CD4-positive, alpha-beta T cell treated with Interleukin-2 at 100 ng/mL for 4 hours (primary cell): ENCODE measurements around the gene PTGS1.
"Not testable (repeated sequence)": the region's sequence is repeated elsewhere in the genome, so short reads cannot be mapped to it uniquely, and the experiment has no call there.

ENCODE experiments used
- DNase-seq: peaks from one replicate; pipeline ENCODE4 v3.0.0-alpha.2; 2020; ENCODE audit warnings: low spot score

PTGS1 gene

GRCh38 chr9:122370869-122371755 lies at the start of gene PTGS1:
TSS of gene PTGS1 (plus strand) at chr9:122371024. CDS start at chr9:122371085, 61 bp downstream.
- DNase-seq = peak; percentile 10

GRCh38 chr9:122322553-122322952 lies 48.3 kb upstream of the PTGS1 start:
- DNase-seq = no peak

DNA sequence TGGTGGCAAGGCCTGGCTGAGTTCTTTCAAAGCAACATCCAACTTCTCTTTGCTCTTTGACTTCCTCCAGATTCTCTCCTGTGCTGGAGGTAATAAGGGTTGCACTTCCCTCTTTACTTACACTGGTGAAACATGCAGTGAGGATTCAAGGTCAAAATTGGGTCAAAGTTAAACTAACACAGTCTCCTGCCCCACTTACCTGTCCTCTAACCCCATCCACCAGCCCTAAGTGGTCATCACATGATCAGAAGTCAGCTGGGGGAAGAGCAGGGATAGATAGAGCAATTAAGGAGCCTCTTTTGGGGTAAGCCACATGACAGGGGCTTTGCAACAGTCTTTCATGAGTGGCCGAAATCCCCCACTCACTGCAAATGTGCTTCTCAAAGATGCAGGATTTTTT lies 46.2 kb upstream of the PTGS1 start:
- DNase-seq = not testable (repeated sequence)

- no peak for DNase-seq
These were observed 45.7 kb upstream of the PTGS1 start for GRCh38 chr9:122325124-122325523.

DNA sequence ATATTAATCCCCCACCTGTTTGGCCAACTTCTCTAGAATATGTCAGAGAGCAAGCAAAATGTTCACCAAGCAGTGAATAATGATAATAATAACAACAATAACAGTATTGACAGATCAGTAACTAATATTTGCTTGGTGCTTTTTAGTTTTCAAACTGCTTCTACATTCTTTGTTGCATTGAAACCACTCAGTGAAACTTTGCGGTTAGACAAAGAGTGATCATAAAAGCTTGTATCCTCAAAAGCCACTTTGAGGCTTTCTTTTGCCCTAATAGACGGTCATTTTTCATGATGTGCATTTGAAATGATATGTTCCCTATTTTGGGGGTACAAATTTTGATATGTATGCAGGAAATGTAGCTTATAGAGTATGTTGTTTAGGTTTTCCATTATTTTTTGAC lies 43.6 kb upstream of the PTGS1 start:
- DNase-seq = no peak

DNA sequence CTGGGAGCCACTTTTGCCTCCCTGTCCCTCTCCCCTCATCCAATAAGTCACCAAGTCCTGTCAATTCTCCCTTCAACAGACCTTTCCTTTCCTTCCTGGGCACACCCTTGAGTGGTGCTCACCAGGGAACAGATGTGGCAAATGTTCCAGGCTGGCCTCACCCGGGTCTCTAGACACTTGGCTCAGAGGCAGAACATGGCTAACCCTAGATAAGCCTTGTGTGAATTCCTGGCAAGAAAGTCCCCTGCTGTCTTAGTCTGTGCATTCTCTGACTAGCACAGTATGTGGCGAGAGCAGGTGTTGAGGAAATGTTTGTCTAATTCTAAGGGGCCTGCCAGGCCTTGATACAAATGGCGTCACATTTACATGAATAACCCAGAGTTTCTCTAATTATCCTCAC lies 41.2 kb upstream of the PTGS1 start:
- no peak for DNase-seq

DNA sequence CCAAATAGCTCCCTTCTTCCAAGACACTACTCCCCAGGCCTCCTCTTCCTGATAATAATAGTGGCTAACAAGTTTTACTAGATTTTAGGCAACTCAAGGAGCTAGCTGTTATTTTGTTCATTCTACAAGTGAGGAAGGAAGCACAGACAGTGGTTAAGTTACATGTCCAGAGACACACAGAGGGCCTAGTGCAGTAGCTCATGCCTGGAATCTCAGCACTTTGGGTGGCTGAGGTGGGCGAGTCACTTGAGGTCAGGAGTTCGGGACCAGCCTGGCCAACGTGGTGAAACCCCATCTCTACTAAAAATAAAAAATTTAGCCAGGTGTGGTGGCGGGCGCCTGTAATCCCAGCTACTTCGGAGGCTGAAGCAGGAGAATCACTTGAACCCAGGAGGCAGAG lies 40.4 kb upstream of the PTGS1 start:
- DNase-seq = not testable (repeated sequence)

DNA sequence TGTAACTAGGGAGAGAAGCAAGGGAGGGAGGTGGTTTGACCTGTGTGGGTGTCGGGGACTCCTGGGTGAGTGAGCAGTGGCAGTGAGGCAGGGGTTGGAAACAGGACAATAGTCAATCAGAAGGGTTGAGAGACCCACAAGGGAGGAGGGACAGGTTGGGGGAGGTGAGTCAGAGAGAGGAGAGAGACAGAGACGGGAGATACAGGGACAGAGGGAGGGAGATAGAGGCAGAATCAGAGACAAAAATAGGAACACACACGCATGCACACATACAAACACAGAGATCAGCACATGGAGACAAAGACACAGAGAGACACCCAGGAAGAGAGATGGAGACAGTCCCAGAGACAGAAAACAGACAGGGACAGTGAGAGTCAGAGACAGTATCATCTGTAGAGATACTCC lies 39.3 kb upstream of the PTGS1 start:
- DNase-seq = no peak

DNA sequence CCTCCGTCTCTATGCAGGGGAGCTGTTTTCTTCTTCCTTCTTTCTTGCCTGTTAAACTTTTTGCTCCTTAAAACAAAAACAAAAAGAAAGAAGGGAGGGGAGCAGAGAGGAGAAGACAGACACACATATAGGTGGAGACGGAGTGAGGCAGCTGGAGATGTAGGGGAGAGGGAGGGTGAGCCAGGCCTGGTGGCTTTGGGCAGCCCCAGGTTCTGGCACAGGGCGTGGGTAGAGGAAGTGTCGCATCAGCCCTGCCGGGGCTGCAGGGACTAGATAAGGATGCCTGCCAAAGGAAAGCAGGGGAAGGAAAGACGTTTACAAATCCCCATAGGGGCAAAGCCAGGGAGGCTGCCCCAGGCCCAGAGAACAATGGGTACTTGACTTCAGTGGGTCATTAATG lies 38.7 kb upstream of the PTGS1 start:
- no peak for DNase-seq

- no peak for DNase-seq
These were observed 38.2 kb upstream of the PTGS1 start for GRCh38 chr9:122332644-122333043.

GRCh38 chr9:122333169-122333808 lies 37.5 kb upstream of the PTGS1 start:
- no peak for DNase-seq

DNA sequence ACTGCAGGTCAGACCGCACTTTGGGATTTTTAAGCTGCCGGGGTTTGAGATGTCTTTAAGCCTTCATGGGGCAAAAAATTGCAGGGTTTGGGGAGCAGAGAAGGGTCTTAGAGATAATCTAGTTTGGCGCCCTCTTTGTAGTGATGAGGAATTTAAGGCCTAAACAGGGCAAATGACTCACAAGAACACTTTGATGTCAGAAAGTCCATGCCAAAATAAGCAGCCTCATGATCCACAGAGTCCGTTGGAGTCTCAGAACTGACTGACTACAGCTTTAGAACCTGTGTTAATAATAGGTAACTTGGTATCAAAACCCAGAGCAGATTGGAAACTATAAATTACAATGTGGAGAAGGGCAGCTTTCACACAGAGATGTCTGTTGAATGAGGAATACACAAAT lies 35.9 kb upstream of the PTGS1 start:
- DNase-seq = no peak

DNA sequence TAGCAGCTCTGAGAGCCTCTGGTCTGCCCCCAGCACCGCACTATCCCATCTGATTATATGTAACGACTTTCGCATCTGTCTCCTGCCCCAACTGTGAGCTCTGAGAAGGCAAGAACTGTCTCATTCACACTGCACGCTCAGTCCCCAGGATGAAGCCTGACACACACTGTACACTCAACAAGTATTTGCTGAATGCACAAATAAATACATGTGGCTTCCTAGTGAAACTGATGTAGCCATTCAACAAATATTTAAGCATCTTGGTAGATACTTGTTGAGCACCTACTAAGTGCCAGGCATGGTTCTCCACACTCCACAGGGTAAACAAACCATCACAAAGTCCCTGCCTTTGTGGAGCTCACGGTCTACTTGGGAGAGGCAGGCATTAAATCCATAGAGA lies 34.6 kb upstream of the PTGS1 start:
- no peak for DNase-seq

GRCh38 chr9:122336866-122337555 lies 33.8 kb upstream of the PTGS1 start:
- no peak for DNase-seq

DNA sequence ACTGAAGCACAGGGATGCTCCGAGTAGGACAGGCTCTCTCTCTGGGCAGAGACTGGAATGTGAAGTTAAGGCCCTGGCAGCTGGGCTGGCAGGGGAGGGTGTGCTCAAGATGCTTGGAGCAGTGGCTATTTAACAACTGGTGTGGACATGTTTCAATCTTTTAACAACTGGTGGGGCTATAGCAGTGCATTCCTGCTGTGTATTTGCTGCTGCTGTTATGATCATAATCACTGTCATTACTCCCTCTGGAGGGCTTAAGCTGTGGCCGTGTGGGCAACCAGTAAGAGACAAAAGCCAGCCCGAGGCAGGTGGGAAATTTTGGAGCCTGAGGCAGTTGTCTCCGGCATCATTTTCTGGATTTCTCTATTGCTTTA lies 33.3 kb upstream of the PTGS1 start:
- no peak for DNase-seq

DNA sequence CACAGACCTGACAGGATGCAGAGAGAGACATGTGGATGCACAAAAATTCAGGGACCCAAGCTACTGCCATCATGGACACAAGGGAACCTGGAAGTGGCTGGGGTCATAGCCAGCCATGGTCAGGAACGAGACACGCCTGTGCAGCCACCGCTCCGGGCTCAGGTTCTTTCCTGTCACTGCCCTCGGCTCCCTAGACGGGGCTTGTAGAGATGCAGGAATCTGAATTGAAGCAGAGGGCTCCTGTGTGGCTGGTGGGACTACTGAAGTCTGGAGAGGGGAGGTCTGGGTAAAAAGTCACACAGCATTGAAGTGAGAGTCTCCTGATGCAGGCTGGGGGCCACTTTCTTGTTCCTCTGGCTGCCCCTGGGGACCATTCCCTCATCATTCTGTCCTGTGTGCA lies 32.3 kb upstream of the PTGS1 start:
- no peak for DNase-seq

DNA sequence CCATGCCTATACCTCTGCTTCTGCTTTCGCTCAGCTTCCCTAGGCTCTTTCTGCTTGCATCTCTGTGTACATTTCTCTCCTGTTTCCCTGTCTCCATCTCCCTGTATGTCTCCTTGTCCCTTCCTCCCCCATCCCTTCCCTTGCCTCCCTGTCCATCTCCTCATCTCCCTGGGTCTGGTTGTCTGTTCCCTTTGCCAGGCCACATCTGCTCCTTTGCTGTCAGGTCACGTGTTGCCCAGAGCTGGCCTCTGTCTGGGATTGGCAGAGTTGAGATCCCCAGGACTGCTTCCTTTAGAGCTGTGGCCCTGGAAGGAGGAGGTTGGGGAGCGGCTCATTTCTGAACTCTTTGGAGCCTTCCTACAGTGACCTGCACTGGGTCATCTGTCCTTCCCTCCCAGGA lies 31.8 kb upstream of the PTGS1 start:
- no peak for DNase-seq

- DNase-seq = no peak
These were observed 31.2 kb upstream of the PTGS1 start for GRCh38 chr9:122339579-122339978.

DNA sequence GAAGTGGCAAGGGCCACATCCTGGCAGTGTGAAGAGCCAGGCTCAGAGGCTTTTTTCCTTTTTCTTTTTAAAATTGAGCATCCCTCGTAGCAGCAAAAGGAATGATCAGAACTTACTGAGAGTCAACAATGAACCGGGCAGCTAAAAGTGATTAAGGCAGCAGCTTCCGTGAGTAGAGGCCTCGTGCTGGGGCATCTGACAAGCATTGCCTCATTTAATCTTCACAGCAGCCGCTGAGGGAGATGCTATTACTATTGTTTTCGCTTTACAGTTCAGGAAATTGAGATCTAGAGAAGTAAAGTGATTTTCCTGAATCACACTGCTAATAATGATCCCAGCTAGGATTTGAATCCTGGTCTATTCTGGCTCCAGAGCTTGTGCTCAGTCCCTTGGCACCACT lies 30.7 kb upstream of the PTGS1 start:
- no peak for DNase-seq

- no peak for DNase-seq
These were observed 28.3 kb upstream of the PTGS1 start for GRCh38 chr9:122342323-122343050.

DNA sequence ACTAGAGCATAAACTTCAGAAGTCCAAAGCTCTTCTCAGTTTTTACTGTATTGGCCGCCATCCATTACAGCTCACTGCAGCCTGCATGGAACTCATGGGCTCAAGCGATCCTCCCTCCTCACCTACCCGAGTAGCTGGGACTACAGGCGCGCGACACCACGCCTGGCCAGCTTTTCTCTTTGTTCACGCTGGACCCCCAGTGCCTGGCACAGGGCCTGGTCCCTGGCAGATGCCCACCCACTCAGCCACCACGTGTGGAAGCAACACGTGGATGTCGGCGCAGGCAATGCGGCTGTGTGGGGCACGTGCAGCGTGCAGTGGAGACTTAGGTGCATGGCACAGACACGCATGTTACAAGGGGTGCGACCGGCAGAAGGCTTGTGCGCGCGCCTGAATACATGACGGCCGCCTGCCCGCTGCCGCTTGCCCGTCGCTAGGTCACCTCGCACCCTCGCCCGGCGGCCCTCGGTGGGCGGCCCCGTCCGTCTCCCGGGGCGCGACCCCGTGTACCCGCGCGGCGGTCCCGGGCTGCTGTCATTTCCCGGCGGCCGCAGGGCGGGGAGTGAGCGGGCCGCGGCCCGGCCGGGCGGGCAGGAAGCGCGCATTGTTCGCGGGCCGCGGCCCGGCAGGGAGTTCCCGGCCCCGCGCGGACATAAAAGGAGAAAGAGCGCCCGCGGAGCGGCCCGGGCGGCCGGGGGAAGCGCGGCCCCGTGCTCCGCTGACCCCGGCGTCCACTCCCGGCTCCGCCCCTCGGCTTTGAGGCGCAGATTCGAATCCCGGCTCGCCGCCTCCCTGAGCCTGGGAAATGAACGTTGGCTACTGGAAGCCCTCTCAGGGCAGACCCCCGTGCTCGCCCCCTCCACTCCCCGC lies 24.1 kb upstream of the PTGS1 start:
- DNase-seq = no peak
